HG03060 (cell line): ENCODE results near the gene HOXD12.

ENCODE experiments used
- ATAC-seq: cut with Tn5 transposase; IDR thresholded peaks from one replicate; pipeline ENCODE4 v1.9.1; 2021; ENCODE audit warnings: low read depth, moderate number of reproducible peaks; ENCODE audit not compliant: unreplicated experiment

HOXD12 gene

GRCh38 chr2:176146101-176146500, 46.5 kb downstream of the HOXD12 start:
- ATAC-seq, result no peak

- ATAC-seq, result no peak
These were observed 47.0 kb downstream of the HOXD12 start for GRCh38 chr2:176146645-176147044.

- ATAC-seq, result no peak
These were observed 47.7 kb downstream of the HOXD12 start for GRCh38 chr2:176147210-176147799.

- ATAC-seq, result no peak
These were observed 48.4 kb downstream of the HOXD12 start for GRCh38 chr2:176147800-176148496.

- ATAC-seq, result no peak
These were observed 49.3 kb downstream of the HOXD12 start for GRCh38 chr2:176148751-176149421.

GRCh38 chr2:176149481-176149938, 49.9 kb downstream of the HOXD12 start:
- no peak for ATAC-seq

- ATAC-seq, result no peak
These were observed 50.5 kb downstream of the HOXD12 start for GRCh38 chr2:176149939-176150583.

- ATAC-seq, result no peak
These were observed 51.2 kb downstream of the HOXD12 start for GRCh38 chr2:176150584-176151441.

GRCh38 chr2:176151442-176152287, 52.1 kb downstream of the HOXD12 start, which contains the start of gene HOXD4:
Gene HOXD4, plus strand, starts transcription at chr2:176151550. Its CDS starts 84 bp downstream, at chr2:176151634.
- no peak for ATAC-seq
